DND-41 (cell line): Measurements from ENCODE around the gene LRRC39.

ENCODE experiments used
- EZH2 ChIP-seq: IDR thresholded peaks from 3 replicates; pipeline ENCODE4 v1.6.1; 2012; ENCODE audit warnings: borderline replicate concordance, low read depth, mild to moderate bottlenecking, moderate library complexity, low read length, inconsistent platforms; ENCODE audit not compliant: severe bottlenecking
- TF ChIP-seq, protein P1 (sequence below): IDR thresholded peaks from 2 replicates; pipeline ENCODE4 v1.5.1; 2012; ENCODE audit warnings: borderline replicate concordance, low read length, moderate library complexity, mild to moderate bottlenecking; ENCODE audit not compliant: poor library complexity, severe bottlenecking; ENCODE audit errors: extremely low read depth

DNA sequence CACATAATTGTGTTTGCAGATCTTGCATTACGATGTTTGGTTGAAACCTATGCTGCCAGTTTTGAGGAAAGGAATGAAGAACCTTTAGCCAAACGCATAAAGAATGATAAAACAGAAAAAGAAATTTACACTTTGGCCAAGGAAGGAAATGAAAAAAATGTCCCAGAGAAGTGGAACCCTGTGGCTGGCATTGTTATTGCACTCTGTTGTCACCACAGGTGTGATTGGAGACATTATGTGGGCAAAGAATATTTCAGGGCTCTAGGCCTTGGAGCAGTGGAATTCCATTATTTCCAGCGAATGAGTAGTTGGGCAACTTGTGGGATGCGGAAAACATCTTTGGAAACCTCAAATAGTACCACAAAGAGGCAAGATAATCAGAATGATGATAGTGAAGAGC lies 30.2 kb downstream of the LRRC39 start:
- TF ChIP-seq, protein P1, sequence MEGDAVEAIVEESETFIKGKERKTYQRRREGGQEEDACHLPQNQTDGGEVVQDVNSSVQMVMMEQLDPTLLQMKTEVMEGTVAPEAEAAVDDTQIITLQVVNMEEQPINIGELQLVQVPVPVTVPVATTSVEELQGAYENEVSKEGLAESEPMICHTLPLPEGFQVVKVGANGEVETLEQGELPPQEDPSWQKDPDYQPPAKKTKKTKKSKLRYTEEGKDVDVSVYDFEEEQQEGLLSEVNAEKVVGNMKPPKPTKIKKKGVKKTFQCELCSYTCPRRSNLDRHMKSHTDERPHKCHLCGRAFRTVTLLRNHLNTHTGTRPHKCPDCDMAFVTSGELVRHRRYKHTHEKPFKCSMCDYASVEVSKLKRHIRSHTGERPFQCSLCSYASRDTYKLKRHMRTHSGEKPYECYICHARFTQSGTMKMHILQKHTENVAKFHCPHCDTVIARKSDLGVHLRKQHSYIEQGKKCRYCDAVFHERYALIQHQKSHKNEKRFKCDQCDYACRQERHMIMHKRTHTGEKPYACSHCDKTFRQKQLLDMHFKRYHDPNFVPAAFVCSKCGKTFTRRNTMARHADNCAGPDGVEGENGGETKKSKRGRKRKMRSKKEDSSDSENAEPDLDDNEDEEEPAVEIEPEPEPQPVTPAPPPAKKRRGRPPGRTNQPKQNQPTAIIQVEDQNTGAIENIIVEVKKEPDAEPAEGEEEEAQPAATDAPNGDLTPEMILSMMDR = no peak
- TF ChIP-seq EZH2 = no peak
